ENCODE results near the gene MEIKIN. TPM values are rescaled to one million over a fixed set of nuclear protein-coding genes. Genes with fewer than 3 reads are reported as not detected.

The MEIKIN gene
- total RNA-seq, 1 experiment from 2014 or later: not detected

GRCh38 chr5:131824631-131825030 lies 120.8 kb downstream of the MEIKIN start:
- no peaks in the 10 kb centered on the region for H3K27me3 ChIP-seq (replicated peaks; ENCODE audit: control insufficient read depth, insufficient read depth, low read length)
- no peaks in the 10 kb centered on the region for H3K36me3 ChIP-seq (ENCODE audit: control insufficient read depth, insufficient read depth, low read length)
- TF ChIP-seq CTCF (IDR thresholded peaks at IDR 0.05; ENCODE audit: insufficient read depth in 1 of 2, low read depth in 1 of 2, low read length in 1 of 2, severe bottlenecking in 1 of 2, unreplicated experiment in 1 of 2): no peak
- H3K4me3 Mint-ChIP-seq (ENCODE audit: unreplicated experiment): no peak overlapping the region
- DNase-seq: no peak
- CTCF ChIA-PET: no interaction called here
- no TSS peak for BruUV-seq (replicated peaks)
- no peaks in the 10 kb centered on the region for H3K4me1 Mint-ChIP-seq (ENCODE audit: low read depth, unreplicated experiment)
- H3K27ac Mint-ChIP-seq (ENCODE audit: unreplicated experiment): no peak overlapping the region
- peaks cover 11% of the 10 kb centered on the region for H3K9me3 ChIP-seq
- no peak overlapping the region for H3K4me3 ChIP-seq (ENCODE audit: low read depth, low read length)
- H3K9me3 Mint-ChIP-seq (ENCODE audit: unreplicated experiment): peaks cover 11% of the 10 kb centered on the region
- peaks cover 9% of the 10 kb centered on the region for H3K4me1 ChIP-seq
- POLR2A ChIA-PET: no interaction called here
- H3K36me3 Mint-ChIP-seq (ENCODE audit: insufficient read depth, unreplicated experiment): peaks cover 9% of the 10 kb centered on the region
- peaks cover 3% of the 10 kb centered on the region for H3K27me3 Mint-ChIP-seq (ENCODE audit: insufficient read depth, unreplicated experiment)
- intact Hi-C loops (cut with micrococcal nuclease; ENCODE audit: unreplicated experiment): loop anchor here (1.0 kb wide), 1 partner anchor 27 kb away; the partner anchor contains the start of gene FNIP1

GRCh38 chr5:131821221-131821620 lies 124.2 kb downstream of the MEIKIN start:
- Histone ChIP-seq H3K36me3 (ENCODE audit: control insufficient read depth, insufficient read depth, low read length) (no peaks in the 10 kb centered on the region), H3K27me3 (replicated peaks; ENCODE audit: control insufficient read depth, insufficient read depth, low read length) (no peaks in the 10 kb centered on the region), H3K4me1 (peaks cover 9% of the 10 kb centered on the region), H3K4me3 (ENCODE audit: low read depth, low read length) (no peak overlapping the region), H3K9me3 (peaks cover 6% of the 10 kb centered on the region)
- Mint-ChIP-seq H3K9me3 (ENCODE audit: unreplicated experiment) (no peaks in the 10 kb centered on the region), H3K4me1 (ENCODE audit: low read depth, unreplicated experiment) (no peaks in the 10 kb centered on the region), H3K27me3 (ENCODE audit: insufficient read depth, unreplicated experiment) (no peaks in the 10 kb centered on the region), H3K4me3 (ENCODE audit: unreplicated experiment) (no peak overlapping the region), H3K27ac (ENCODE audit: unreplicated experiment) (no peak overlapping the region), H3K36me3 (ENCODE audit: insufficient read depth, unreplicated experiment) (peaks cover 9% of the 10 kb centered on the region)
- no TSS peak for BruUV-seq (replicated peaks)
- intact Hi-C loops (cut with micrococcal nuclease; ENCODE audit: unreplicated experiment): no loop called here
- no peak for TF ChIP-seq CTCF (IDR thresholded peaks at IDR 0.05; ENCODE audit: insufficient read depth in 1 of 2, low read depth in 1 of 2, low read length in 1 of 2, severe bottlenecking in 1 of 2, unreplicated experiment in 1 of 2)
- ChIA-PET POLR2A (interaction anchor here (0.6 kb wide), 2 partner anchors 23 to 194 kb away, joined by 10 to 11 read pairs; no protein-coding TSS in a partner anchor), CTCF (no interaction called here)
- no peak for DNase-seq

- peaks cover 3% of the 10 kb centered on the region for H3K9me3 ChIP-seq
- intact Hi-C loops (cut with micrococcal nuclease; ENCODE audit: unreplicated experiment): no loop called here
- Mint-ChIP-seq H3K36me3 (ENCODE audit: insufficient read depth, unreplicated experiment) (no peaks in the 10 kb centered on the region), H3K4me3 (ENCODE audit: unreplicated experiment) (no peak overlapping the region), H3K9me3 (ENCODE audit: unreplicated experiment) (peaks cover 9% of the 10 kb centered on the region), H3K27me3 (ENCODE audit: insufficient read depth, unreplicated experiment) (no peaks in the 10 kb centered on the region), H3K4me1 (ENCODE audit: low read depth, unreplicated experiment) (no peaks in the 10 kb centered on the region), H3K27ac (ENCODE audit: unreplicated experiment) (no peak overlapping the region)
- CTCF ChIA-PET: interaction anchor here (0.6 kb wide), 1 partner anchor 602 kb away, joined by 3 read pairs; no protein-coding TSS in a partner anchor
- H3K4me1 ChIP-seq: peaks cover 10% of the 10 kb centered on the region
- POLR2A ChIA-PET: no interaction called here
- no peak for TF ChIP-seq CTCF (IDR thresholded peaks at IDR 0.05; ENCODE audit: insufficient read depth in 1 of 2, low read depth in 1 of 2, low read length in 1 of 2, severe bottlenecking in 1 of 2, unreplicated experiment in 1 of 2)
- no TSS peak for BruUV-seq (replicated peaks)
- H3K36me3 ChIP-seq (ENCODE audit: control insufficient read depth, insufficient read depth, low read length): no peaks in the 10 kb centered on the region
- no peak overlapping the region for H3K4me3 ChIP-seq (ENCODE audit: low read depth, low read length)
- H3K27me3 ChIP-seq (replicated peaks; ENCODE audit: control insufficient read depth, insufficient read depth, low read length): no peaks in the 10 kb centered on the region; the same call in 1 of the 2 replicates
- DNase-seq: no peak
Measured at GRCh38 chr5:131818001-131818724, 127.3 kb downstream of the MEIKIN start.

Data from Caco-2 (cell line).